KOPT-K1 (cell line): Measurements from ENCODE around the gene SCIN.

ENCODE experiments used
- H3K27ac ChIP-seq: fragments of 200-600 bp; sonication (generic); 2 replicates; pipeline ENCODE4 v1.5.1; 2016; ENCODE audit warnings: antibody characterized with exemption, mild to moderate bottlenecking, low read depth, low read length; ENCODE audit not compliant: poor library complexity, severe bottlenecking
- H3K36me3 ChIP-seq: fragments of 200-600 bp; sonication (generic); 2 replicates; pipeline ENCODE4 v1.5.1; 2017; ENCODE audit warnings: antibody characterized with exemption, mild to moderate bottlenecking, low read length, moderate library complexity; ENCODE audit not compliant: insufficient read depth
- H3K9me3 ChIP-seq: fragments of 200-600 bp; sonication (generic); 2 replicates; pipeline ENCODE4 v1.5.1; 2017; ENCODE audit warnings: antibody characterized with exemption, low read length, mild to moderate bottlenecking; ENCODE audit not compliant: insufficient read depth, poor library complexity, severe bottlenecking

The SCIN gene

DNA sequence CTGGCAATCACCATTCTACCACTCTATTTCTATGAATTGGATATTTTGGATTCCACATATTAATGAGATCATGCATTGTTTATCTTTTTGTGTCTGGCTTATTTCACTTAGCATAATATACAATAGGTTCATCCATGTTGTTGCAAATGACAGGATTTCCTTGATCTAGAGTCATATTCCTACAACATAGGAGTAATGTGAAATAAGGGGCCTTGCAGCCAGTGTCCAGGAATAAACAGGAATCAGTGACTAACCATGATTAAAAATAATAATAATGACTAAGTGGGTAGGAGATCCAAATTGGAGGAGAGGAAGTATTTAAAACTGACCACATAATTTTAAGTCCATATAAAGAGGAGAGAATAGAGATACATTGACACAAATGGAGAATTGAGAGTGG lies 49.9 kb downstream of the SCIN start:
- Histone ChIP-seq H3K27ac (no peak overlapping the region), H3K9me3 (no peaks in the 10 kb centered on the region), H3K36me3 (no peaks in the 10 kb centered on the region)

DNA sequence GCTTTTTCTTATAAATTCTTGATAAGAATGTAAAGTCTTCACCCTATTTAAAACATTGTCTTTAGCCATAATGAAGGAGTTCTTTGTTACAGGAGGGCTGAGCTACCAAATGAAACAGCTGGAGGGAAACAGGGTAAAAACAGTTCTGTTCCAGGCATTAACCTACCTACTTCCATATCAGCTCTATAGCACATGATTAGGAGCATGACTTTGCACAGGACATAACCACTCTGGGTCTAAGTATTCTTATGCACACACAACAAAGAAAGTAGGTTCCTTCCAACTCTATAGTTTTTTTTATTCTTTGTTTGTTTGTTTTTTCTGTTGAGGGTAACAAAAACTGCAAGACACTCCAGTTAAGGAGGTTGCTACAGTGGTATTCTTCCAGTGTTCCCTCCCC lies 52.7 kb downstream of the SCIN start:
- Histone ChIP-seq H3K36me3 (no peaks in the 10 kb centered on the region), H3K27ac (no peak overlapping the region), H3K9me3 (no peaks in the 10 kb centered on the region)

DNA sequence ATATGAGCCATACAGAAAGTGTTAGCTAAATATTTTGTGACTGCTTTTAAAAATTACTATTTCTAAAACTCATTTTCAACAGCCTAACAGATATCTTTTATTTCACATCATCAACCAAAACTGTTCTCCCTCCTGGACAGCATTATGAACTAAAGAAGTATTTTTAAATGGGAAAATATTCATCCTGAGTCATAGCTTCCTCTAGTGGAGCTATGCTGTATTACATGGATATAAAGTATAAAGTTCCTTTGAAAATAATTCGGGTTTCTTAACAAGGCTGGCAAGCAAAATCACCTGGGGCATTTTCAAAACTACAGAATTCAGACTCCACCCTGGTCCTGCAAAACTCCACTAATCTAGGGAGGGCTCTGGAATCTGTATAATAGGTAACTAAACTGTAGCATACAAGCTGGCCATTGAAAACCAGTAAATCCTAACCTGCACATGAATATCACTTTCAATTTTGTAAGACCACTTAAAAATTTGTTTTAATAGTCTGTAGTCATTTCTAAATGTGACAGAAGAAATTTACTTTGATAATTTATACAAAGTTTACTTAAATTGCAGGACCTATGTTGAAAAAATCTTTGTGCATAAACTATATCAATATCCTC lies 53.5 kb downstream of the SCIN start:
- H3K27ac ChIP-seq, result no peak overlapping the region
- H3K9me3 ChIP-seq, result no peaks in the 10 kb centered on the region
- no peaks in the 10 kb centered on the region for H3K36me3 ChIP-seq

DNA sequence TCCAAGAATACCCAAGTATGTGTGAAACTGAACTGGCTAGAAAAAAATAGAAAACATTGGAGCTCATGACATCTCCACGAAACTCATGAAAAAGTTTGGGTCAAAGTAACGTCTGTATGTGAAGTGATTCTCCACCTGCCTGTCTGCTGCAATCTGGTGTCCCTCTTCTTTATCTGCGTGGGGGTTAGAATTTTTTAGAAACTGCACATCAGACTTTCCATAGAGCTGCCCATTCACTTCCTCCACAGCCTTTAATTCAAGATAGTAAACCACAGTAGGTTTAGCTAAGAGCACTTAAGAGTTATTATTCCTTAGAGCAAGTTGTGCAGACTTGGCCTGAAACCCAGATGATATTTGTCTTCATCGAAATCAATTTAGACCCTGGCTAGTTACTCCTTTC lies 55.3 kb downstream of the SCIN start:
- no peak overlapping the region for H3K27ac ChIP-seq
- no peaks in the 10 kb centered on the region for H3K9me3 ChIP-seq
- H3K36me3 ChIP-seq, result no peaks in the 10 kb centered on the region

DNA sequence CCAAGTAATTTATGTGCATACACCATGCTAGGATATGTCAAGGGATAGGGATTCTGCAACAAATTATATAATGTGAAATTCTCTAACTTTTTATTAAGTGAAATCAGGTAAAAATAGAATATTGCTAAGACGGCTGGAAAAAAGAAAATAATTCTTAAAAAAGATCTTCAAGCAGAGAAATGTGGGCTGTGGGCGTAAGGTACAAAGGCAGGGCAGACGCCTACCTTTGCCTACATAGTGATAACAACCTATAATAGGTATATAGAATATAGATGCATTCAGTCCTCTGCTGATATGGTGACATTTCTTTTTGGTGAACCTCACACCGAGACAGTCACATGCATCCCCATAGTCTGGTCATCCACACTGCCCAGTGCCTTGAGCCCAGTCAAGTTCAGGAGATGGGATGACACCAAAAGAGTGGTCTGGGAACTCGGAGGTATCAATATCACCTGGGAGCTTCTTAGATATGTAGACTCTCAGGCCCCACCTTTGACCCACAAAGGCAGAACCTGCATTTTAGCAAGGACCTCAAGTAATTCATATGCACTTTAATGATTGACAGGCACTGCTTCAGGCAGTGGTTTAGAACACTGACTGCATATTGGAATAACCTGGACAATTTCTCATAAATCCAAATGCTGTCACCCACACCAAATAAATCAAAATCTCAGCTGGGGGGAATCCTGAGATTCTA lies 59.4 kb downstream of the SCIN start:
- Histone ChIP-seq H3K36me3 (no peaks in the 10 kb centered on the region), H3K27ac (no peak overlapping the region), H3K9me3 (no peaks in the 10 kb centered on the region)

DNA sequence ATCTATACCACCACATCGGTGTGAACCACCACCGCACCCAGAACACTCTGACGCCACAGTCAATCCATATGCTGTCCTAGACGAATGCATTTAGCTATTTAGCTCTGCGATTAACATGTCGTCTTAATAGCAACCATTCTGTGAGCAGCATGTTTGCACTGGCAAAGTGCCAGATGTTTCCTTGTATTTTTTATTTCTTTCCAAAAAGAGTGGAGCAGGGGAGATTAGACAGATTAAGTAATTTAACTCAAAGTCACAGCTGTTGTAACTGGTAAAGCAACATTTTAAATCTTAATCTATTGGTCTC lies 59.9 kb downstream of the SCIN start:
- Histone ChIP-seq H3K27ac (no peak overlapping the region), H3K36me3 (no peaks in the 10 kb centered on the region), H3K9me3 (no peaks in the 10 kb centered on the region)

DNA sequence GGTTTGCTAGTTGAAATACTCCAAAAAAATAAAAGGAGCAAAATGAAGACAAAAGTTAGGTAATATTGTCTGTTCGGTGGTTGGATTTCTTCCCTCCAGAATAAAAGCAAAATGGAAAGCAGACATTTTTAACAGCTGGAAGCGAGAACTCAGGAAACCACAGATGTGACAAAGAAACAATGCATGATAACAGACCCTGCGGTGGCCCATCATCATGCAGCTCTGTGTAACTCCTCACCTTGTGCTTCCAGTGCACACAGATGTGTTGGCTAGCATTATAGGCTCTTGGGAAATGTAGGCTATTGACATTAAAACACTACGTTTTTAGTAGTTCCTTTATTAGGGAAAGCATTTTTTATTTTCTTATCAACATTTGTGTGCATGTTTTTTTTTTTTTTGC lies 63.1 kb downstream of the SCIN start:
- Histone ChIP-seq H3K27ac (no peak overlapping the region), H3K9me3 (no peaks in the 10 kb centered on the region), H3K36me3 (no peaks in the 10 kb centered on the region)

DNA sequence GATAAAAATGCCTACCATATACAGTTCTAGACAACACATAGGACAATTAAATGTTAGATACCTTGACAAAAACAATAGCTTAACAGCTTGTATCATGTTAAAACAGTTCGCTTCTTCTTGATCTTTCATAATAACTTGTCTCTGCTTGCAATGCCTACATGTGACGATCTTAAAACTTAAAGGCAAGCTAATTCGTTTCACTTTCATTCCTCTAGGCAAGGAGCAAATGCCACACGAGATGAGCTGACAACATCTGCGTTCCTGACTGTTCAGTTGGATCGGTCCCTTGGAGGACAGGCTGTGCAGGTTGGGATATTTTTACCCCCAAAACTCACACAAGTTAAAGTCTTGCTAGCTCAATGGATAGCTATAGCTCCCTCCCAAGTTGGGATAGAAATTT lies 65.3 kb downstream of the SCIN start:
- Histone ChIP-seq H3K36me3 (no peaks in the 10 kb centered on the region), H3K27ac (peak overlapping the region; percentile 12), H3K9me3 (no peaks in the 10 kb centered on the region)

DNA sequence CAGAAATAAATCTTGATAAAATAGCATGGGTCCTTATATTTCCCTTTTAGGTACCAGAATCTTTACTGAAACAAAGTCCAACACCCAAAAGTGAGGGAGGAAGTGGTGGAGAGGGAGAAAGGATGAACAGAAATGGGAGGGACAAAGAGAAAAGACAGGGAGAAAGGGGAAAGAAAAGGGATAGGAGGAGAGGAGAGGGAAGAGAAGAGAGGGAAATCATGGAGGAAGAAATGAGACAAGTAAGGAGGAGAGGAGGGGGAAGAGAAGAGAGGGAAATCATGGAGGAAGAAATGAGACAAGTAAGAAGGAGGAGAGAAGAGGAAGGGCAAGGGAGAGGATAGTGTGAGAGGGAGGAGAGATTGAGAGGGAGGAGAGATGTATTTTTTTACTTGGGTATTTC lies 66.8 kb downstream of the SCIN start:
- Histone ChIP-seq H3K9me3 (no peaks in the 10 kb centered on the region), H3K36me3 (no peaks in the 10 kb centered on the region), H3K27ac (no peak overlapping the region)

DNA sequence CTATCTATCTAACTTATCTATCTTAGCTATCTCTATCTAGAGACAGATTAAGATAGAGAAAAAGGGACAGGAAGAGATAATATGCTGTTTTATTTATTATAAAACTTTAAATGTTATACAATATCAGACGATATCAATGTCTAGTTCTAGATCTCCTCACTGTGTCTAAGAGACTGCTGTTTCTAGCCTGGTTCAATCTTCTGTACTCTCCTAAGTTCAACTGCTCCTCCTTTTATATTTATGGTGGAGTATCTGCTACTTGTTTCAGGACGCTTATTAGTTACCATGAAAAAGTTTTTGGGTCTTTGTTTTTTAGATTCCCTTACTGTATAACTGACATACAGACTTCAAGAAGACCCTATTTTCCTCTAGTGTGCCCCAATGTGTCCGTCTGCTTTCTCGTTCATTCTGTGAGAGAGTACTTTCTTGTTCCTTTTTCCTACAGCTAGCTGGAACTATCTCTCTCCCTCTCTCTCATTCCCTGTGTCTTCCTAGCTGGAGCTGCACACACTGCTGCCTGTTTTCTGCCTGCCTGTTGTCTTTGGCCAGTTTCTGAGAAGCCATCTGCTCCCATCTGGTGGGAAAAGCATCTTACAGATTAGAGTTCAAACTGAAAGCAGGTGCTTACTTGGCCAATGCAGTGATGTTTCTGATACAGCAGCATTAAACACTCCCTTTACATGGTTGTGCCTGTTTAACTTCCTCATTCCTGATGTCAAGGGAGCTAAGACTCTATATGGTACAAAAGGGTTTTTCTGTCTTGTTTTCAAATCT lies 67.5 kb downstream of the SCIN start:
- no peak overlapping the region for H3K27ac ChIP-seq
- H3K9me3 ChIP-seq, result no peaks in the 10 kb centered on the region
- no peaks in the 10 kb centered on the region for H3K36me3 ChIP-seq

DNA sequence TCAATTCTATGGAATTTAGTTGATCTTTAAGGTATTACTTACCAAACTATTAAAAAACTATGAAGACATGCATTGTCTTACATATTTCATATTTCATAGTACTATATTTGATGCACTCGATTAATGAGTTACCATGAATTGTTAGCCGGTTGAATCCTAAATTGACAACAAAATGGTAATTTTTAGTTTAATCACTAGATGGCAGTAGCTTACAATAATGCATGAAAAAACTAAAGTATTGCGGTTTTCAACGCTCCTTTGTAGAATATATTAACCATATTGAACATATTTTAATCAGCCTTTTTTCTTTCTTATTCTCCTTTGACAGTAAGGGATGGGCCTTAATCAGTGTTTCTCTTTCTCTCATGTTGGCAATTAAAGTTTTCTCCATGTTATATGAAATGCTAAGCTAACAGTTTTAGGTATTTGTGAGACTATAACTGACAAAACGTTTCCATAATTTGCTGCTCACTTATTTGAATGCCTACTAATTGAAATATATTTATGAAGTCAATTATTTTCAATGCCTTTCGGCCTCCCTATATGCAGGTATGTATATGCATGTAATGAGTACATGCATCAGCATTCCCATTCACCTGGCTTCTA lies 68.4 kb downstream of the SCIN start:
- H3K9me3 ChIP-seq, result no peaks in the 10 kb centered on the region

DNA sequence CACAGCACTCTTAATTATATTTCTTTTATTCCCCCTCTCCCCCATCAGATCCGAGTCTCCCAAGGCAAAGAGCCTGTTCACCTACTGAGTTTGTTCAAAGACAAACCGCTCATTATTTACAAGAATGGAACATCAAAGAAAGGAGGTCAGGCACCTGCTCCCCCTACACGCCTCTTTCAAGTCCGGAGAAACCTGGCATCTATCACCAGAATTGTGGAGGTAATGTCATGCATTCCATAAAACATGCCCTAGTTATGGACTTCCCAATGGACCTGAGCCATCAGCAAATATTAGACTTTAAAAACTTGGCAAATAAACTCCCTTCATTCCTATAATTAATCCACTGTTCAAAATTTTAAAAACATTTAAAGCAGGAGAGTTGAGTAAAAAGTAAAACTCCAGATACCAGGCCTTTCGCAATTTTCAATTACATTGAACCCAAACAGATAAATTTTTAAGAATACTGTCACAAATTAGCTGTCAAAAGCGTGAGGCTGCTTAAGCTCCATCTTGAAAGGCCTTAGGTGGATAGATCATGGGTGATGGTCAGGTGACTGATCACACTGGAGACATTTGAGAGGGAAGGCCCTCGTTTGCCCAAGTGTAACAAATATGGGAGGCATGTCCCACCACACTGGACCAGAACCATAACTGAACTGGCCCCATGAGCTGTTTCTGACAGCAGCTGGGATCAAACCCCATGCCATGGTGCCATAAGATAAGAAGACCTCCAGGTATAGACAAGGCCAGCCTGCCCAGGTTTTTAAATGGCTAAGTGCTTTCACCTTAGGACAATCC lies 70.0 kb downstream of the SCIN start:
- Histone ChIP-seq H3K36me3 (no peaks in the 10 kb centered on the region), H3K9me3 (no peaks in the 10 kb centered on the region), H3K27ac (no peak overlapping the region)

More for the DNA sequence above, 68.4 kb downstream of the SCIN start:
- H3K36me3 ChIP-seq, result no peaks in the 10 kb centered on the region
- H3K27ac ChIP-seq, result no peak overlapping the region

DNA sequence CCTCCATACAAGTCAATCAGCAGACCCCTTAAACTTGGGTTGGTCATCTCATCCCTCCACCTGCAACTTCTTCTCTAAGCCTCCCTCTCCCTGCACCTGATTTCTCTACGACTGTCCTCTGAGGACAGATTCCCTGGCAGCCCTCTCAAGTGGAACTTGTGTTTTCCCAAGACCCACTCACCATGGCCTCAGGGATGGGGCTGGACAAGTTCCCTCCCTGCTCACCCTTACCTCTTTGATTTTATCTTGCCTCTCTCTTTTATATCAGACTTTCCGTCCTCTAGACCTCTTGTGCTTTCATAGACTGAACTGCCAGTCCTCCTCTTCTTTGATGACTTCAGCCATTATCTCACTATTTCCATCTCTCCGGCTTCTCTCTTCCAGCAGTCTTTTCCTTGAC lies 70.7 kb downstream of the SCIN start:
- no peaks in the 10 kb centered on the region for H3K9me3 ChIP-seq
- no peak overlapping the region for H3K27ac ChIP-seq
- H3K36me3 ChIP-seq, result no peaks in the 10 kb centered on the region

DNA sequence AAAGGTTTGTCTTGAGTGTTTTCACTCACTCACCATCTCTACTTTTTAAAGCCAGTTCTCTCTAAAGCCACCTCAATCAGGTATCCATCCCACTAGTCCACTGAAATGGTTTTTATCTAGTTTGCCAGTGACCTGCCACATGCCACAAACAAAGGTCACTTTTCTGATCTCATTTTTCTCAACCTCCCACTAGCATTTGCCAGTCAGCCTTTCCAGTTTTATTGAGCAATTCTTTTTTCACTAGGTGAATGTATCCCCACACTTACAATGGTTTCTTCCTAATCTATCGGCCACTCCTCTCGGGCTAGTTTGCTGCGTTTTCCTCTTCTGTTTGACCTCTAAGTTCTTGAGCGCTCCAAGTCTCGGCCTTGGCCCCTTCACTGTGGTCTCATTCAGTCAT lies 72.0 kb downstream of the SCIN start:
- no peak overlapping the region for H3K27ac ChIP-seq
- no peaks in the 10 kb centered on the region for H3K36me3 ChIP-seq
- no peaks in the 10 kb centered on the region for H3K9me3 ChIP-seq
